ENCODE results near the gene MCTP1.
A peak's percentile ranks its signal among the peaks of the same experiment; 100 is the strongest.

The MCTP1 gene

GRCh38 chr5:94689908-94690307 lies 595.0 kb downstream of the MCTP1 start:
- H3K27ac ChIP-seq = no peak overlapping the region
- no peak for DNase-seq (ENCODE audit: low spot score)
- POLR2A ChIA-PET (ENCODE audit: low non-redundant PET) = no interaction called here
- TF ChIP-seq CTCF (conservative IDR thresholded peaks at IDR 0.05; ENCODE audit: low read depth) = no peak
- CTCF ChIA-PET = interaction anchor here (0.6 to 1.0 kb wide), 3 partner anchors 165 to 1527 kb away, joined by 3 read pairs; no protein-coding TSS in a partner anchor

- no peak for TF ChIP-seq CTCF (conservative IDR thresholded peaks at IDR 0.05; ENCODE audit: low read depth)
Measured at GRCh38 chr5:94682814-94683520, 601.9 kb downstream of the MCTP1 start.

GRCh38 chr5:94675965-94676618 lies 608.8 kb downstream of the MCTP1 start:
- POLR2A ChIA-PET (ENCODE audit: low non-redundant PET) = no interaction called here
- DNase-seq (ENCODE audit: low spot score) = no peak
- H3K27ac ChIP-seq = no peak overlapping the region
- TF ChIP-seq CTCF (conservative IDR thresholded peaks at IDR 0.05; ENCODE audit: low read depth) = no peak
- CTCF ChIA-PET = interaction anchor here (0.7 kb wide), 1 partner anchor 13 kb away, joined by 3 read pairs; no protein-coding TSS in a partner anchor

More at GRCh38 chr5:94682814-94683520, 601.9 kb downstream of the MCTP1 start:
- DNase-seq (ENCODE audit: low spot score) = no peak
- POLR2A ChIA-PET (ENCODE audit: low non-redundant PET) = no interaction called here
- no peak overlapping the region for H3K27ac ChIP-seq
- CTCF ChIA-PET = no interaction called here

GRCh38 chr5:94674490-94675382 lies 610.2 kb downstream of the MCTP1 start:
- H3K27ac ChIP-seq = no peak overlapping the region
- ChIA-PET CTCF (no interaction called here), POLR2A (ENCODE audit: low non-redundant PET) (no interaction called here)
- peak; percentile 26 for DNase-seq (ENCODE audit: low spot score)
- no peak for TF ChIP-seq CTCF (conservative IDR thresholded peaks at IDR 0.05; ENCODE audit: low read depth)

- DNase-seq (ENCODE audit: low spot score) = no peak
- CTCF ChIA-PET = no interaction called here
- POLR2A ChIA-PET (ENCODE audit: low non-redundant PET) = interaction anchor here (0.6 kb wide), 1 partner anchor 50 kb away, joined by 4 read pairs; no protein-coding TSS in a partner anchor
Measured at GRCh38 chr5:94672746-94673145, 612.1 kb downstream of the MCTP1 start.

More at GRCh38 chr5:94672746-94673145, 612.1 kb downstream of the MCTP1 start:
- TF ChIP-seq CTCF (conservative IDR thresholded peaks at IDR 0.05; ENCODE audit: low read depth) = no peak
- no peak overlapping the region for H3K27ac ChIP-seq

All from RWPE1 (cell line).